ENCODE measurements around the gene ATG9B.

The ATG9B gene

GRCh38 chr7:150965273-150965830, 58.9 kb downstream of the ATG9B start:
- CTCF ChIA-PET = interaction anchor here (0.9 to 15.2 kb wide), 14 partner anchors 9 to 187 kb away, joined by 3 to 215 read pairs (median 4); partner anchors contain the start of gene NOS3
- H3K9me3 ChIP-seq (ENCODE audit: control extremely low read depth in 1 of 5, control insufficient read depth in 4 of 5, insufficient read depth in 2 of 5, low read depth in 1 of 5, low read length in 4 of 5) = no peaks in the 10 kb centered on the region
- H3K27ac ChIP-seq (ENCODE audit: insufficient read depth in 1 of 2, low read depth in 1 of 2, low read length in 2 of 2, poor library complexity in 1 of 2, severe bottlenecking in 2 of 2) = no peak overlapping the region
- H3K36me3 ChIP-seq (ENCODE audit: control insufficient read depth in 4 of 4, insufficient read depth in 4 of 4, low read length in 3 of 4) = no peaks in the 10 kb centered on the region
- peaks cover 0 to 33% (median 26%) of the 10 kb centered on the region in 4 experiments for H3K4me1 ChIP-seq (ENCODE audit: control extremely low read depth in 1 of 4, control insufficient read depth in 4 of 4, insufficient read depth in 4 of 4, low read length in 3 of 4)
- H3K4me3 ChIP-seq (ENCODE audit: control insufficient read depth in 1 of 7, extremely low read depth in 1 of 7, insufficient read depth in 4 of 7, low read depth in 2 of 7, low read length in 6 of 7) = no peak overlapping the region
- peaks cover 0 to 32% (median 17%) of the 10 kb centered on the region in 5 experiments for H3K27me3 ChIP-seq (replicated peaks in 2 of 5; ENCODE audit: control insufficient read depth in 4 of 5, insufficient read depth in 5 of 5, low read length in 4 of 5)
- POLR2A ChIA-PET = no interaction called here
- 90% methylated on average over 15 of the region's 16 CpGs for WGBS (ENCODE audit: insufficient coverage)
- no peak for DNase-seq
